Embryonic facial prominence (tissue), 1 donor: ENCODE measurements around the gene SNU13.
"Not testable (repeated sequence)": the region's sequence is repeated elsewhere in the genome, so short reads cannot be mapped to it uniquely, and the experiment has no call there.

Experiments used
- DNase-seq: peaks from one replicate; pipeline ENCODE4 v3.0.0-alpha.2; 2016; ENCODE audit errors: extremely low spot score

SNU13 gene

GRCh38 chr22:41682033-41682807 is 6.4 kb downstream of the SNU13 start:
- peak; percentile 69 for DNase-seq

GRCh38 chr22:41681616-41682015 is 7.1 kb downstream of the SNU13 start:
- DNase-seq, result no peak

- DNase-seq, result no peak
These were observed 12.5 kb downstream of the SNU13 start for GRCh38 chr22:41676134-41676533.

- DNase-seq, result no peak
These were observed 13.8 kb downstream of the SNU13 start for GRCh38 chr22:41674846-41675340.

- no peak for DNase-seq
These were observed 15.7 kb downstream of the SNU13 start for GRCh38 chr22:41672780-41673509.

GRCh38 chr22:41672096-41672495 is 16.6 kb downstream of the SNU13 start:
- not testable (repeated sequence) for DNase-seq

- no peak for DNase-seq
These were observed 19.4 kb downstream of the SNU13 start for GRCh38 chr22:41668971-41669911.

- no peak for DNase-seq
These were observed 23.7 kb downstream of the SNU13 start for GRCh38 chr22:41664951-41665350.

- DNase-seq, result no peak
These were observed 24.2 kb downstream of the SNU13 start for GRCh38 chr22:41664490-41664889.

GRCh38 chr22:41663594-41663993 is 25.1 kb downstream of the SNU13 start:
- DNase-seq, result not testable (repeated sequence)

GRCh38 chr22:41661713-41662112 is 27.0 kb downstream of the SNU13 start:
- DNase-seq, result no peak

GRCh38 chr22:41661088-41661487 is 27.6 kb downstream of the SNU13 start:
- DNase-seq, result no peak

GRCh38 chr22:41660416-41660815 is 28.3 kb downstream of the SNU13 start:
- no peak for DNase-seq

- DNase-seq, result no peak
These were observed 28.7 kb downstream of the SNU13 start for GRCh38 chr22:41659941-41660340.

GRCh38 chr22:41658869-41659268 is 29.8 kb downstream of the SNU13 start:
- DNase-seq, result no peak

GRCh38 chr22:41657709-41658108 is 31.0 kb downstream of the SNU13 start:
- no peak for DNase-seq

- DNase-seq, result no peak
These were observed 32.1 kb downstream of the SNU13 start for GRCh38 chr22:41656556-41656955.

- no peak for DNase-seq
These were observed 34.3 kb downstream of the SNU13 start for GRCh38 chr22:41654322-41654721.

GRCh38 chr22:41650821-41651220 is 37.8 kb downstream of the SNU13 start:
- no peak for DNase-seq

- DNase-seq, result no peak
These were observed 38.4 kb downstream of the SNU13 start for GRCh38 chr22:41650229-41650628.

GRCh38 chr22:41648432-41648831 is 40.2 kb downstream of the SNU13 start:
- DNase-seq, result no peak

- DNase-seq, result no peak
These were observed 40.9 kb downstream of the SNU13 start for GRCh38 chr22:41647771-41648170.
